GOT3 (cell line): ENCODE data around the gene SMCO3.
"Not testable (repeated sequence)": the region's sequence is repeated elsewhere in the genome, so short reads cannot be mapped to it uniquely, and the experiment has no call there.

Experiments used
- DNase-seq: peaks from one replicate; lab custom pipeline; 2025; ENCODE audit warnings: mixed read lengths; lab: John Stamatoyannopoulos, UW

The SMCO3 gene

GRCh38 chr12:14774906-14775635 is 38.9 kb downstream of the SMCO3 start:
- no peak for DNase-seq

- peak; percentile 70 for DNase-seq
Measured at GRCh38 chr12:14774074-14774905, 39.7 kb downstream of the SMCO3 start.

GRCh38 chr12:14773685-14774073 is 40.3 kb downstream of the SMCO3 start:
- DNase-seq: no peak

GRCh38 chr12:14772946-14773345 is 41.0 kb downstream of the SMCO3 start:
- DNase-seq: no peak

- no peak for DNase-seq
Measured at GRCh38 chr12:14771651-14772137, 42.3 kb downstream of the SMCO3 start.

- peak; percentile 59 for DNase-seq
Measured at GRCh38 chr12:14770496-14771461, 43.2 kb downstream of the SMCO3 start.

- DNase-seq: peak; percentile 49
Measured at GRCh38 chr12:14769969-14770495, 44.0 kb downstream of the SMCO3 start.

- no peak for DNase-seq
Measured at GRCh38 chr12:14769466-14769968, 44.5 kb downstream of the SMCO3 start.

GRCh38 chr12:14768823-14769405 is 45.1 kb downstream of the SMCO3 start:
- no peak for DNase-seq

- no peak for DNase-seq
Measured at GRCh38 chr12:14767617-14768016, 46.4 kb downstream of the SMCO3 start.

GRCh38 chr12:14766649-14767215 is 47.2 kb downstream of the SMCO3 start:
- DNase-seq: no peak

GRCh38 chr12:14766020-14766419 is 48.0 kb downstream of the SMCO3 start:
- not testable (repeated sequence) for DNase-seq

- no peak for DNase-seq
Measured at GRCh38 chr12:14765398-14765797, 48.6 kb downstream of the SMCO3 start.

GRCh38 chr12:14759711-14760280 is 54.2 kb downstream of the SMCO3 start:
- DNase-seq: not testable (repeated sequence)

GRCh38 chr12:14756334-14757143 is 57.4 kb downstream of the SMCO3 start:
- DNase-seq: no peak
